Epithelial cell of esophagus (primary cell): Measurements from ENCODE around the gene BSN.
"Not testable (repeated sequence)": the region's sequence is repeated elsewhere in the genome, so short reads cannot be mapped to it uniquely, and the experiment has no call there.

Experiments
- DNase-seq: peaks from one replicate; pipeline ENCODE4 v3.0.0; 2010; ENCODE audit warnings: low read depth
- H3K4me3 ChIP-seq: 2 replicates; pipeline ENCODE4 v1.5.1; 2011; ENCODE audit warnings: mild to moderate bottlenecking, low read length, control low read depth
- TF ChIP-seq, protein P1 (sequence below): IDR thresholded peaks from 2 replicates; pipeline ENCODE4 v1.5.1; 2011; ENCODE audit warnings: low read depth, mild to moderate bottlenecking, low read length, control low read depth, inconsistent platforms; ENCODE audit not compliant: insufficient read depth; ENCODE audit errors: missing control alignments

Gene BSN

GRCh38 chr3:49688338-49689045 lies 134.2 kb downstream of the BSN start:
- not testable (repeated sequence) for DNase-seq
- H3K4me3 ChIP-seq: peak overlapping the region; percentile 92

- DNase-seq: peak; percentile 87
Observed at GRCh38 chr3:49689046-49689907, 135.0 kb downstream of the BSN start, which contains the start of the genes MST1 and RNF123. Gene MST1 (minus strand): TSS chr3:49689474. CDS start chr3:49688691, 783 bp downstream. Gene RNF123 (plus strand): TSS chr3:49689557. CDS start chr3:49691166, 1,609 bp downstream.

GRCh38 chr3:49689908-49690624 lies 135.8 kb downstream of the BSN start:
- peak overlapping the region; percentile 92 for H3K4me3 ChIP-seq
- DNase-seq: not testable (repeated sequence)

More at GRCh38 chr3:49689046-49689907, 135.0 kb downstream of the BSN start, which contains the start of the genes MST1 and RNF123:
- peak within 1 kb of the TSS; percentile 92 for H3K4me3 ChIP-seq
- TF ChIP-seq, protein P1, sequence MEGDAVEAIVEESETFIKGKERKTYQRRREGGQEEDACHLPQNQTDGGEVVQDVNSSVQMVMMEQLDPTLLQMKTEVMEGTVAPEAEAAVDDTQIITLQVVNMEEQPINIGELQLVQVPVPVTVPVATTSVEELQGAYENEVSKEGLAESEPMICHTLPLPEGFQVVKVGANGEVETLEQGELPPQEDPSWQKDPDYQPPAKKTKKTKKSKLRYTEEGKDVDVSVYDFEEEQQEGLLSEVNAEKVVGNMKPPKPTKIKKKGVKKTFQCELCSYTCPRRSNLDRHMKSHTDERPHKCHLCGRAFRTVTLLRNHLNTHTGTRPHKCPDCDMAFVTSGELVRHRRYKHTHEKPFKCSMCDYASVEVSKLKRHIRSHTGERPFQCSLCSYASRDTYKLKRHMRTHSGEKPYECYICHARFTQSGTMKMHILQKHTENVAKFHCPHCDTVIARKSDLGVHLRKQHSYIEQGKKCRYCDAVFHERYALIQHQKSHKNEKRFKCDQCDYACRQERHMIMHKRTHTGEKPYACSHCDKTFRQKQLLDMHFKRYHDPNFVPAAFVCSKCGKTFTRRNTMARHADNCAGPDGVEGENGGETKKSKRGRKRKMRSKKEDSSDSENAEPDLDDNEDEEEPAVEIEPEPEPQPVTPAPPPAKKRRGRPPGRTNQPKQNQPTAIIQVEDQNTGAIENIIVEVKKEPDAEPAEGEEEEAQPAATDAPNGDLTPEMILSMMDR: peak; percentile 33

GRCh38 chr3:49690856-49691255 lies 136.6 kb downstream of the BSN start:
- not testable (repeated sequence) for H3K4me3 ChIP-seq, DNase-seq

- not testable (repeated sequence) for H3K4me3 ChIP-seq
Observed at GRCh38 chr3:49691481-49691880, 137.2 kb downstream of the BSN start.

DNA sequence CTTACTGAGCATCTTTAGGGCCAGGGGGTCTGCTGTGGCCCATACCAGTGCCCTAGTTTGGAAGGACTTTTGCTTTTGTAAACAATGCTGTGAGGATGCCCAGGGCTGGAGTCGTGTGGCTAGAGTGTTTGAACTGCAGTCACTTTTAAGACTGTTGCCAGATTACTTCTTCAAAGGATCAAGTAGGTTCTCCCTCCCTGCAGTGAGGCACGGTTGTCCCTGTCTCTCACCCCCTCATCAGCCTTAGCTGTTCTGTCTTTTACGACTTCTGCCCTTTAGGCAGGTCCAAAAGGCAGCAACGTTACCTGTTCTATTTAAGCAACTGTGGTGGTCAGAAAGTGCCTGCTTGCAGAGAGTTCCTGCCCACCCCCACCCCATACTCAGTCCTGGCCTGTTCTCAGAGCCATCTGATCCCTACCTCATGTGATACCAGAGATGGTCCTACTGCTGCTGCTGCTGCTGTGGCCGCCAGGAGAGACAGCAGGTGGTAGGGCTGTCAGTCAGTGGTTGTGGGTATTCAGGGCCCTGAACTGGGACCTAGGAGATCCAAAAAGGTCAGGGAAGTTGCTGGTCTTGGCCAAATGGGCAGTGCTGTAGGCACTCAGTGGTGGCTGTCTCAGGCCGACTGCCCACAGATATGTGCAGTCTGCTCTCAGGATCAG lies 140.3 kb downstream of the BSN start:
- not testable (repeated sequence) for DNase-seq, H3K4me3 ChIP-seq

More at GRCh38 chr3:49691481-49691880, 137.2 kb downstream of the BSN start:
- not testable (repeated sequence) for DNase-seq

DNA sequence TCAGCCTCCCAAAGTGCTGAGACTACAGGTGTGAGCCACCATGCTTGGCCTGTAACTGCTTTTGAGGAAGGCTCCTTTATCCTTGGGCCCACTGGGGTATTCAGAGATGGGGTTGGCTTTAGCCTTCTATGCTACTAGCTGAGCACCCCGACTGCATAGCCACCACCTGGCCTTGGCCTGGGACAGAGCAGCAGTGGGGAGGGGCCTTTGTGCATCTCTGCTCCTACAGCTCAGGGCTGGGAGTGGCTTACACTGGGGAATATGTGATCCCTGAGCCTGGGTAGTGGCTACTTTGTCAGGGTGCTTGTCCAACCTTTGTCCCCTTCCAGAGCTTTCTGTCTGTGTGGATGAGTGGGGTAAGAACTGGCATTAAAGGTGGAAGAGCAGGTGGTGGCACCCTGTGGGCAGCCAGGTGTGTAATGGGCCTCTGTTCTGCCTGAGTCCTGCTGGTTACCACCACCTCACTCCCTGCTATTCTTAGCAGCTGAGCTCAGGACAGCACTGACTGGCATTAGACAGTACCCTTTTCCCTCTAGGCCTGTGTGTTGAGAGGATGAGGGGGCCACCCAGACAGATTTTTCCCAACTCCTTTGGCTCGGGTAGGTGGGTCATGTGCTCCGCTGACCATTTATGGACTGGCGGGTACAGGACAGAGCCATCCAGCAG lies 141.2 kb downstream of the BSN start:
- not testable (repeated sequence) for DNase-seq, H3K4me3 ChIP-seq

DNA sequence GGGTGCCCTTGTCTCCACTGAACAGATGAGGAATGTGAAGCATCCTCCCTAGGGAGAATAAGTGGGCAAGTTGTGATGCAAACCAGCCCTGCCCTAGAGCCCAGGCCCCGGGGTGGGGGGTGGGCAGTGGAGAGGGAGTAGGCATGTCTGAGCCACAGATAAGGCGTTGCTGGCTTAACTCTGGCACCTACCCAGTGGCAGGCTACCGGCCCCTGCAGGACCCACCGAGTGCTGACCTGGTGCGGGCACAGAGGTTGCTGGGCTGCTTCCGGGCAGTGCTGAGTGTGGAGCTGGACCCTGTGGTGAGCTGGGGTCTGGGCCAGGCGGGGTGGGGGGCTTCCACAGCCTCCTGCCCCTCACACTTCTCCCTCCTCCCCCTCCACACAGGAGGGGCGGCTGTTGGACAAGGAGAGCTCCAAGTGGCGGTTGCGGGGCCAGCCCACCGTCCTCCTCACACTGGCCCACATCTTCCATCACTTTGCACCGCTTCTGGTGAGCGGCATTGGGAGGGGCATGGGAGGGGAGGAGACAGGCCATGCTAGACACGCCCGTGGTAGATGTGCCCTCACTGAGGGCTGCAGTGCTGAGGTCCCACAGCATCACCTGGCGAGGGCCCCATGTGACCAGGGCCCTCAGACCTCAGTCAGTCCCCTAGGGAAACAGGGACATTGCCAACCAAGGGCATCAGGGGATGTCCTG lies 145.2 kb downstream of the BSN start:
- DNase-seq: no peak
- no peak overlapping the region for H3K4me3 ChIP-seq
- TF ChIP-seq, protein P1: no peak

DNA sequence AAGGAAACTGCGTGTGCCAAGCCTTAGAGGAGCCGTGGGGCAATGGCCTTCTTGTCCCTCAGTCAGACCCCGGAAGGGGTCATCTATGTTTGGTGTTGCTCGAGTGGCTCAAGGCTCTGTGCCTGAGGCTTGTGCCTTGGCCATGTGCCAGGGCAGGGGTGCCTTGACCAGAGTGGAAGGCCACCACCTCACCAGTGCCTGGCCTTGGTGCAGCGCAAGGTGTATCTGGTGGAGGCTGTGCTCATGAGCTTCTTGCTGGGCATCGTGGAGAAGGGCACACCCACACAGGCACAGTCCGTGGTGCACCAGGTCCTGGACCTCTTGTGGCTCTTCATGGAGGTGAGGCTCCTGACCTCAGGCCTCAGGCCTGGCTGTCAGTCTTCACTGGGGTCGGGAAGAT lies 145.7 kb downstream of the BSN start:
- TF ChIP-seq, protein P1: no peak
- DNase-seq: no peak
- no peak overlapping the region for H3K4me3 ChIP-seq
